Peyer's patch (tissue), 4 donors: ENCODE data around the gene SPATA2L. TPM values are rescaled to one million over a fixed set of nuclear protein-coding genes. Genes with fewer than 3 reads are reported as not detected.

Experiments
- DNase-seq, 3 donors: peaks; one replicate each; pipeline ENCODE4 v3.0.0-alpha.2; 2017 to 2019
- H3K27ac ChIP-seq, 4 donors: fragments of 200-600 bp; sonication (generic); one replicate each; pipeline ENCODE4 v1.5.1; 2016 to 2019
- H3K27me3 ChIP-seq, 2 donors: fragments of 200-600 bp; sonication (generic); one replicate each; pipeline ENCODE4 v1.5.1; 2019
- H3K36me3 ChIP-seq, 3 donors: fragments of 200-600 bp; sonication (generic); one replicate each; pipeline ENCODE4 v1.5.1; 2016 to 2019
- H3K4me1 ChIP-seq, 4 donors: fragments of 200-600 bp; sonication (generic); one replicate each; pipeline ENCODE4 v1.5.1; 2016 to 2019
- H3K4me3 ChIP-seq, 4 donors: fragments of 200-600 bp; sonication (generic); 1 replicate in 3 of 4; 2 replicates in 1 of 4; pipeline ENCODE4 v1.5.1; 2016 to 2019; ENCODE audit warnings: mild to moderate bottlenecking in 1 of 4
- H3K9me3 ChIP-seq, 4 donors: fragments of 200-600 bp; sonication (generic); one replicate each; pipeline ENCODE4 v1.5.1; 2016 to 2019; ENCODE audit warnings: mild to moderate bottlenecking in 1 of 4
- POLR2A ChIP-seq, 2 donors: fragments of 450-650 bp; IDR thresholded peaks; one replicate each; pipeline ENCODE4 v1.5.1; 2017; ENCODE audit warnings: antibody characterized with exemption in 2 of 2, mild to moderate bottlenecking in 2 of 2, moderate library complexity in 2 of 2
- total RNA-seq, 4 donors: library from RNA; depleted of rRNA; stranded (reverse); fragments of >200 nt; gene quantifications; one replicate each; pipeline ENCODE4 v1.1.0, GENCODE V29; 2016
- TF ChIP-seq, protein P1 (sequence below), 6 experiments: fragments of 450-650 bp in 4 of 6; fragments of 200-600 bp in 2 of 6; sonication (generic) in 1 of 6; IDR thresholded peaks; one replicate each; pipeline ENCODE4 v1.5.1; 2017 to 2019; ENCODE audit warnings: antibody characterized with exemption in 6 of 6, mild to moderate bottlenecking in 3 of 6, moderate library complexity in 1 of 6

Gene SPATA2L
- total RNA-seq, 4 donors from 2014 or later = 19.0 to 44.7 (median 36.7) TPM

DNA sequence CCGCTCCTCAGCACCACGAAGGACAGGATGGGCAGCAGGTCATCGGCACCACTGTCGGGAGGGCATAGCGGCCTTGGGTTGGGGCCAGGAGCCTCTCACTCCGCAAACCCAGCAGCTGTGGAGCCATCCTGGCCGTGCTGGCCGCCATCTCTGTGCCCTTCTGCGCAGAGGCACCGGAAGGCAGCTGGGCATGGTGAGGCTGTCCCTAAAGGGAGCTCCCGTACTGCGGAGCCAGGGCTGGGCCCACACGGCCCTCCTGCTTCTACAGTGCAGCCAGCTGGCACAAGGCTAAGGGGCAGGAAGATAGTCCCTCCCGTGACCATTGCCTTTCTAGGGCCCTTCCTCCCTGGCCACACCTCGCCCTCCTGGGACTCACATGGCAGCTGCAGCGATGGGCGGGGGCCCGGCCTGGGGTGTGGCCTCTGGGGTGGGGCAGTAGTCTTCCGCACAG is 7.0 kb upstream of the SPATA2L start:
- Histone ChIP-seq H3K27ac (no peak overlapping the region), H3K36me3 (no peaks in the 10 kb centered on the region), H3K4me3 (no peak overlapping the region), H3K4me1 (peaks cover 0 to 35% (median 8%) of the 10 kb centered on the region in 4 donors), H3K9me3 (no peaks in the 10 kb centered on the region), H3K27me3 (no peaks in the 10 kb centered on the region)
- DNase-seq = peak in 1 of 3 donors; percentile 82
- no peak for TF ChIP-seq POLR2A (IDR thresholded peaks at IDR 0.05)
- TF ChIP-seq, protein P1, sequence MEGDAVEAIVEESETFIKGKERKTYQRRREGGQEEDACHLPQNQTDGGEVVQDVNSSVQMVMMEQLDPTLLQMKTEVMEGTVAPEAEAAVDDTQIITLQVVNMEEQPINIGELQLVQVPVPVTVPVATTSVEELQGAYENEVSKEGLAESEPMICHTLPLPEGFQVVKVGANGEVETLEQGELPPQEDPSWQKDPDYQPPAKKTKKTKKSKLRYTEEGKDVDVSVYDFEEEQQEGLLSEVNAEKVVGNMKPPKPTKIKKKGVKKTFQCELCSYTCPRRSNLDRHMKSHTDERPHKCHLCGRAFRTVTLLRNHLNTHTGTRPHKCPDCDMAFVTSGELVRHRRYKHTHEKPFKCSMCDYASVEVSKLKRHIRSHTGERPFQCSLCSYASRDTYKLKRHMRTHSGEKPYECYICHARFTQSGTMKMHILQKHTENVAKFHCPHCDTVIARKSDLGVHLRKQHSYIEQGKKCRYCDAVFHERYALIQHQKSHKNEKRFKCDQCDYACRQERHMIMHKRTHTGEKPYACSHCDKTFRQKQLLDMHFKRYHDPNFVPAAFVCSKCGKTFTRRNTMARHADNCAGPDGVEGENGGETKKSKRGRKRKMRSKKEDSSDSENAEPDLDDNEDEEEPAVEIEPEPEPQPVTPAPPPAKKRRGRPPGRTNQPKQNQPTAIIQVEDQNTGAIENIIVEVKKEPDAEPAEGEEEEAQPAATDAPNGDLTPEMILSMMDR (IDR thresholded peaks at IDR 0.05) = no peak

DNA sequence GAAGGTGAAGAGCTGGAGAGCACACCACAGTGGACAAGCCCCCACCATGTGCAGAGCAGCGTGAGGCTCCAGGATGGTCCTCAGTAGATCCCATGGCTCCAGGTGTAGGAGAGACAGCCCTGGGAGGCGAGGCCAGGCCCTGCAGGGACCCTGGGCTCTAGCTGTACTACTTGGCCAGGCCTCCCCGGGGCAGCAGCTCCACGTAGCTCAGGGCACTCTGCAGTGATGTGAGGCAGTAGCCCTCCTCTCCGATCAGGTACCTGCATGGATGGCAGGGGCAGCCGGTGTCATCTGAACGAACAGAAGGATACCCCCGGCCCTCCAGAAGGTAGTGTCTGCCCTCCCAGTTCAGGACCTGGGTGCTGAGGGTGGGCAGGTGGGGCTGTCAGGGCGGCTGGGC is 6.2 kb upstream of the SPATA2L start:
- H3K4me3 ChIP-seq = no peak overlapping the region
- H3K4me1 ChIP-seq = peaks cover 0 to 34% (median 8%) of the 10 kb centered on the region in 4 donors
- no peak for DNase-seq
- no peaks in the 10 kb centered on the region for H3K27me3 ChIP-seq
- TF ChIP-seq POLR2A (IDR thresholded peaks at IDR 0.05) = no peak
- TF ChIP-seq, protein P1 (IDR thresholded peaks at IDR 0.05) = no peak
- H3K9me3 ChIP-seq = no peaks in the 10 kb centered on the region
- no peak overlapping the region for H3K27ac ChIP-seq
- no peaks in the 10 kb centered on the region for H3K36me3 ChIP-seq

DNA sequence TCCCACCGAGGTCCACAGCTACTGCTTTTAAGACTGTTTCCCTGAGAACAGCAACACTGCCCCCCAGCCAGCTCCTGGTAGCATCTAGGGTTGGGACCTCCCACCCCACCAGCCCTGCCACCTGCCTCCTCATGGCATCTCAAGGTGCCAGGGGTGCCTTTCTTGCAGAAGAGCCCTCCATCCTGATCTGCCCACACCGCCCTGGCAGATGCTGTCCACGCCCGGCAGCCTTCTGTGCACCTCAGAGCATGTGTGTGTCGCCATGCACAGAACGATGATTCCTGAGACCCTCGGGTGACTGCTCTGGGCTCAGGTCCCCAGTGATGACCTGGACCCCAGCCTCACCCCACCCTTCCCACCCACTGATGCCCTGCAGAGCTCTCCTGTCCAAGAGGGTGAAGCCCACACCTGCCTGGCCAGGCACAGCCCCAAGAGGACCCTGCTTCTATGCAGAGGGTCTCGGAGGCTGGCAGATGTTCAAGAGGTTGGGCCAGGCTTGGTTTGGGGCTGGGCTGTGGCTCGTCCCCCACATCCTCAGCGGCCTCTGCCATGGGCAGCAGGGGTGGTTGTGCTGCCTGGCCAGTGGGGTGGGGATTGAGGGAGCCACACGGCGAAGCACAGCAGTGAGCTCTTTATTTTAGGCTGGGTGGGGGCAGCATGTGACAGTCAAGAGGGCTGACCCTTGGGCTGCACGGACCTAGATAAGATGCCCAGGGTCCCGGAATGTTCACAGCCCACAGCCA is 5.2 kb upstream of the SPATA2L start:
- TF ChIP-seq, protein P1 (IDR thresholded peaks at IDR 0.05) = no peak
- no peak for TF ChIP-seq POLR2A (IDR thresholded peaks at IDR 0.05)
- Histone ChIP-seq H3K36me3 (no peaks in the 10 kb centered on the region), H3K9me3 (no peaks in the 10 kb centered on the region), H3K4me3 (no peak overlapping the region), H3K27me3 (no peaks in the 10 kb centered on the region), H3K4me1 (peaks cover 0 to 32% (median 3%) of the 10 kb centered on the region in 4 donors), H3K27ac (no peak overlapping the region)
- DNase-seq = peak in 1 of 3 donors; percentile 49

DNA sequence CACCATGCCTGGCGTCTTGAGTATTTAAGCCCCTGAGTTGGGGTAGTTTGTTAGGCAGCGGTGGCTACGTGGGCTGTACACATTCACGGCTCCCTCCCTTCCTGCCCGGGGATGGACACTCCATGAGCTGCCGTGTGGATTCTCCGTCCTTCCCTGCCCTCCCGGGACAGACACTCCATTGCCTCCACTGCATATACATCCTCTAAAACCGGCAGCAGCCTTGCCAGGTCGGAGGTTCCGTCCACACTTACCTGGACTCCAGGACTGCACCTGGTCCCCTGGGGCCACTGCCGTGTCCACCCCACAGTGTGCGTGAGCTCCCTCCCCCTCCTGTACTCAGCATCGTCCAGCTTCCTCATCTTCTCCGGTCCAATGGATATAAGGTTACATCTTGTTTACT is 3.5 kb upstream of the SPATA2L start:
- Histone ChIP-seq H3K36me3 (no peaks in the 10 kb centered on the region), H3K27ac (no peak overlapping the region), H3K4me1 (peaks cover 0 to 35% (median 9%) of the 10 kb centered on the region in 4 donors), H3K9me3 (no peaks in the 10 kb centered on the region), H3K4me3 (no peak overlapping the region), H3K27me3 (no peaks in the 10 kb centered on the region)
- TF ChIP-seq, protein P1 (IDR thresholded peaks at IDR 0.05) = no peak
- no peak for TF ChIP-seq POLR2A (IDR thresholded peaks at IDR 0.05)
- no peak for DNase-seq

DNA sequence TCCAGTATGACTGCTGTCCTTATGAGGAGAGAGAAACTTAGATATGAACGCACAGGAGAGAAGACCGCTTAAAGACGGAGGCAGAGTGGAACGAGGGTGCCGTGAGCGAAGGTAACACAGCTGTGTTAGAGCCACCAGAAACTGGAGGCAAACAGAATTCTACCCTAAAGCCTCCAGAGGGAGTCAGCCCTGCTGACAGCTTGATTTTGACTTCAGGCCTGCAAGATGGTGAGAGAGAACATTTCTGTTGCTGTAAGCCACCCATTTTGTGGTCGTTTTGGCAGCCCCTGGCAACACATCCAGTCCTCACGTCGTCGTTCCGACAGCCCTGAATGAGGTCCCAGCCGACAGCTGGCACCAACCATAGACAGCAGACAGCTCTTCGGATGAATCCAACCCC is 2.8 kb upstream of the SPATA2L start:
- Histone ChIP-seq H3K27ac (no peak overlapping the region), H3K36me3 (no peaks in the 10 kb centered on the region), H3K9me3 (no peaks in the 10 kb centered on the region), H3K4me1 (peaks cover 0 to 42% (median 11%) of the 10 kb centered on the region in 4 donors), H3K27me3 (no peaks in the 10 kb centered on the region), H3K4me3 (no peak overlapping the region)
- no peak for DNase-seq
- TF ChIP-seq, protein P1 (IDR thresholded peaks at IDR 0.05) = no peak
